ENCODE results near the gene MICU1.
"Not testable (repeated sequence)": the region's sequence is repeated elsewhere in the genome, so short reads cannot be mapped to it uniquely, and the experiment has no call there.

MICU1 gene

GRCh38 chr10:72349438-72349837 lies 276.4 kb downstream of the MICU1 start:
- no peaks in the 10 kb centered on the region for H3K27me3 Mint-ChIP-seq
- peaks cover 38% of the 10 kb centered on the region for H3K36me3 Mint-ChIP-seq
- no peak overlapping the region for H3K27ac Mint-ChIP-seq
- no peak overlapping the region for H3K4me3 Mint-ChIP-seq
- no peak for DNase-seq
- H3K9me3 Mint-ChIP-seq, result no peaks in the 10 kb centered on the region
- peaks cover 47% of the 10 kb centered on the region for H3K4me1 Mint-ChIP-seq
- CTCF ChIA-PET, result interaction anchor here (0.9 to 2.3 kb wide), 4 partner anchors 8 to 273 kb away, joined by 3 to 10 read pairs (median 4); no protein-coding TSS in a partner anchor

GRCh38 chr10:72348282-72348681 lies 277.6 kb downstream of the MICU1 start:
- peaks cover 37% of the 10 kb centered on the region for H3K36me3 Mint-ChIP-seq
- no peaks in the 10 kb centered on the region for H3K27me3 Mint-ChIP-seq
- peaks cover 43% of the 10 kb centered on the region for H3K4me1 Mint-ChIP-seq
- H3K27ac Mint-ChIP-seq, result no peak overlapping the region
- DNase-seq, result no peak
- H3K9me3 Mint-ChIP-seq, result no peaks in the 10 kb centered on the region
- CTCF ChIA-PET, result no interaction called here
- no peak overlapping the region for H3K4me3 Mint-ChIP-seq

- H3K9me3 Mint-ChIP-seq, DNase-seq, H3K4me3 Mint-ChIP-seq, H3K27ac Mint-ChIP-seq, H3K27me3 Mint-ChIP-seq: not testable (repeated sequence)
- H3K4me1 Mint-ChIP-seq, result peaks cover 24% of the 10 kb centered on the region
- CTCF ChIA-PET, result interaction anchor here (0.6 kb wide), 1 partner anchor 297 kb away, joined by 5 read pairs; no protein-coding TSS in a partner anchor
- H3K36me3 Mint-ChIP-seq, result peaks cover 30% of the 10 kb centered on the region
Observed at GRCh38 chr10:72346117-72346516, 279.8 kb downstream of the MICU1 start.

DNA sequence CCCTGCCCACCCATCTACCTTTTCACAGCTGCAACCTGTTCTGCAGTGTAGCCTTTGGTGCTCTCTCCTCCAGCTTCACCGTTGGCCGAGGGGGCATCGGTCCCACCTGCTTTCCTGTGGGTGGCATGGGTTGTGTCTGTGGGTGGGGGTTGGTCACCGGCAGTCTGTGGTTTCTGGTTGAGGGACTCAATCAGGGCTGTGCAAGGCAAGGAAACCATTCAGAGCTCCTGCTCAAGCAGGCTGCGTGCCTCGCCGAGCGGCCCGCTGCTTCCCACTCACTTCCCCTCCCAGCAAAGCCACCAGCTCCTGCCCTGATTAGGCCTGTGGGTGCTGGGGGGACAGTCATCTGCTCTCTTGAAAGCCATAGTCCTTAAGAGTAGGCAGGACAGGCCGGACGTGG lies 280.9 kb downstream of the MICU1 start:
- CTCF ChIA-PET, result interaction anchor here (0.8 to 1.5 kb wide), 4 partner anchors 10 to 296 kb away, joined by 3 to 4 read pairs (median 3); no protein-coding TSS in a partner anchor
- Mint-ChIP-seq H3K9me3 (no peaks in the 10 kb centered on the region), H3K27me3 (no peaks in the 10 kb centered on the region), H3K4me1 (peaks cover 33% of the 10 kb centered on the region), H3K27ac (no peak overlapping the region), H3K4me3 (no peak overlapping the region), H3K36me3 (peaks cover 34% of the 10 kb centered on the region)
- DNase-seq, result no peak

DNA sequence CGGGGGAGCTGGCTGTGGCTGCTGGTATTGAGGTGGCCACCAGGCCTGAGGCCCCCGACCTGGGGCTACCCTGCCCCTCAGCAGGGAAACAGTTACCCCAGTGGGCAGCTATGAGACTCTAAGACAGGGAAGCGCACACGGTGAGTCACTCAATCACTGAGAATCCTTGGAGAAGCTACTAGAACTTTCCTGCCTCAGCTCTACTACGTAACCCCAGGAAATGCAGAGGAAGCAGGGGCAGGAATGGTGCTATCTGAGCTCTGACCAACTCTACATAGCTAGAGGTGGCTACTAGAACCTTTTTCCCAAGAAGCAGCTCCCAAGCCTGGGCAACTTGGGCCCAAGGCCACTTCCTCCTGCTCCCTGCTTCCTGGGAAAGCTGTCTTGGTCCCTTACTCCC lies 283.0 kb downstream of the MICU1 start:
- no peaks in the 10 kb centered on the region for H3K27me3 Mint-ChIP-seq
- CTCF ChIA-PET, result interaction anchor here (0.6 to 3.4 kb wide), 7 partner anchors 13 to 294 kb away, joined by 3 to 26 read pairs (median 3); no protein-coding TSS in a partner anchor
- H3K4me1 Mint-ChIP-seq, result peaks cover 20% of the 10 kb centered on the region
- no peak for DNase-seq
- no peak overlapping the region for H3K27ac Mint-ChIP-seq
- peaks cover 26% of the 10 kb centered on the region for H3K36me3 Mint-ChIP-seq
- no peak overlapping the region for H3K4me3 Mint-ChIP-seq
- H3K9me3 Mint-ChIP-seq, result no peaks in the 10 kb centered on the region

DNA sequence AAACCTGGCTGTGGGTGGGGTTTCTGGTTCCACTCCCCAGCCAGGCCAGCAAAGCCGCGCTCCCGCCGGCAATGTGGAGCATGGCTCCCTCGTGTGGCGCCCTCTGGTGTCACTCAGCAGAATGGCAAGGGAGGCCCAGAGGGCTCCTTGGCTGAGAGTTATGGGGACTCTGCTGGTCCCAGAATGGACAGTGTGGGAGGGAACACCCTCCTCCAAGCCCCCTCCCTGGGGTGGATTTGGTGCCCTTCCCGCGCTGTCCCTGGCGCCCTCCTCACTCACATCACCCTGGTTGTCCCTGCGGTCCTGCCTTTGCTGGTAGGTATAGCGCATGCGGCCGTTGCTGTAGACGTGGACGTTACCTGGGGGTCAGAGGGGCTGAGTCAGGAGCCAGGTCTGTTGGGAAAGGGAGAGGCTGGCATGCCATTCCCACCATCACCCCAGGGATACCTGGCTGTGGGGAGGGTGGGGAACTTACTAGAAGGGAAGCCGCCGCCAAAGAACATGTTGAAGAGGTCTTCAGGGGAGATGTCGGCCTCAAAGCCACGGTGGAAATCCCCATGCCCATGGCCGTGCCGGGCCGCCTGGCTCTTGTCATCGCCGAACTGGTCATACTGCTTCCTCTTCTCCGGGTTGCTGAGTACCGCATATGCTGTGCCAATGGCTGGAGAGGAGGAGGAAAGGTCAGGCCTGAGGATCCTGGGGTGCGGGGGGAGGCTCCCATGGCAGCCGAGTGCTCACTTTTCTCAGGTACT lies 285.2 kb downstream of the MICU1 start:
- H3K4me3 Mint-ChIP-seq, result no peak overlapping the region

GRCh38 chr10:72338180-72338579 lies 287.7 kb downstream of the MICU1 start:
- Mint-ChIP-seq H3K27me3 (no peaks in the 10 kb centered on the region), H3K36me3 (peaks cover 45% of the 10 kb centered on the region), H3K4me1 (peaks cover 53% of the 10 kb centered on the region), H3K9me3 (no peaks in the 10 kb centered on the region), H3K4me3 (no peak overlapping the region), H3K27ac (no peak overlapping the region)
- DNase-seq, result no peak
- CTCF ChIA-PET, result interaction anchor here (0.6 to 9.2 kb wide), 22 partner anchors 9 to 382 kb away, joined by 3 to 101 read pairs (median 8); partner anchors contain the start of gene DDIT4

More for the DNA sequence above, 285.2 kb downstream of the MICU1 start:
- Mint-ChIP-seq H3K27ac (peak overlapping the region; percentile 28), H3K4me1 (peaks cover 38% of the 10 kb centered on the region), H3K9me3 (no peaks in the 10 kb centered on the region), H3K27me3 (no peaks in the 10 kb centered on the region), H3K36me3 (peaks cover 42% of the 10 kb centered on the region)
- peak; percentile 84 for DNase-seq
- CTCF ChIA-PET, result interaction anchor here (0.6 to 9.2 kb wide), 24 partner anchors 10 to 494 kb away, joined by 3 to 101 read pairs (median 4); partner anchors contain the start of genes ASCC1, DDIT4 and SPOCK2

- H3K27ac Mint-ChIP-seq, result no peak overlapping the region
- H3K4me1 Mint-ChIP-seq, result peaks cover 57% of the 10 kb centered on the region
- no peak for DNase-seq
- H3K27me3 Mint-ChIP-seq, result no peaks in the 10 kb centered on the region
- no peak overlapping the region for H3K4me3 Mint-ChIP-seq
- peaks cover 48% of the 10 kb centered on the region for H3K36me3 Mint-ChIP-seq
- CTCF ChIA-PET, result interaction anchor here (0.7 to 9.2 kb wide), 34 partner anchors 8 to 441 kb away, joined by 3 to 101 read pairs (median 7); partner anchors contain the start of genes ANAPC16 and DDIT4
- no peaks in the 10 kb centered on the region for H3K9me3 Mint-ChIP-seq
Observed at GRCh38 chr10:72337722-72338121, 288.2 kb downstream of the MICU1 start.

- no peak overlapping the region for H3K4me3 Mint-ChIP-seq
- H3K27me3 Mint-ChIP-seq, result no peaks in the 10 kb centered on the region
- H3K4me1 Mint-ChIP-seq, result peaks cover 63% of the 10 kb centered on the region
- DNase-seq, result peak; percentile 75
- H3K36me3 Mint-ChIP-seq, result peaks cover 45% of the 10 kb centered on the region
- no peaks in the 10 kb centered on the region for H3K9me3 Mint-ChIP-seq
- H3K27ac Mint-ChIP-seq, result no peak overlapping the region
- CTCF ChIA-PET, result interaction anchor here (0.6 to 9.2 kb wide), 37 partner anchors 9 to 441 kb away, joined by 3 to 101 read pairs (median 7); partner anchors contain the start of genes ANAPC16 and DDIT4
Observed at GRCh38 chr10:72337039-72337629, 288.7 kb downstream of the MICU1 start.

DNA sequence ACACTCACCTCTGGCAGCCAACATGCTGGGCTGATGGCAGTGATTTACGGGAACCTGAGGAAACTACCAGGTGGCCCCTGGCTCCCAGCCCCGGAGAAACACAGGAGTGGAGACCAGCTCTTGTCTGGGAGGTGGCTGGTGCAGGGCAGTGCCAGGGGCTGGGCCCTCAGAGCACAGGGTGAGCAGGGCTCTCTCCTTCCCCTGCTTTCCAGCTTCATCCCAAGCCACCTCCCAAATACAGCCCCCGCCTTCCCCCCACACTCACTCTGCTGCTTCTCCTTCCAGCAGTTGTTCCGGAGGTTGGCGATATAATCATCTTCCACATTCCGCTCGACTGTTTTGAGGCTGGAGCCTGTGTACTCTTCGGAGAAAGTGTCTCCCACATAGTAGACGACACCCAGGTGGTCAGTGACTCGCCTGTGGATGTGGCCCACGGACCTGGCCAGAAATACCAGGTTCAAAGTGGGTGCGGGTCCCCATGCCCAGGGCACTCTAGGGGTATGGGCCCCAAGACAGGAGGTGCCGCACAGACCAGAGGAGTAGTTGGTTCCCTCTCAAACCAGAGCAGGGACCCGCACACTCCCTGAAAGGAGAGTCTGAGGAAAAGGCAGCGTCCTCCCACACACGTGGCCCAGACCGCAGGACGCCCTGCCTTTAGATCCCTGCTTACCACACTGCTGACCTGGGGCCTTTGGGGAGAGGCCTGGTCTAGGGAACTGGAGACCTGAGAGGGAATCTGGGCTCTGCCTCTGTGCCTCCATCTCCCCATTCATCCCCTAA lies 289.4 kb downstream of the MICU1 start:
- peaks cover 45% of the 10 kb centered on the region for H3K36me3 Mint-ChIP-seq
- no peak for DNase-seq
- CTCF ChIA-PET, result interaction anchor here (0.6 to 9.2 kb wide), 40 partner anchors 8 to 440 kb away, joined by 3 to 101 read pairs (median 6); partner anchors contain the start of genes ANAPC16 and DDIT4

DNA sequence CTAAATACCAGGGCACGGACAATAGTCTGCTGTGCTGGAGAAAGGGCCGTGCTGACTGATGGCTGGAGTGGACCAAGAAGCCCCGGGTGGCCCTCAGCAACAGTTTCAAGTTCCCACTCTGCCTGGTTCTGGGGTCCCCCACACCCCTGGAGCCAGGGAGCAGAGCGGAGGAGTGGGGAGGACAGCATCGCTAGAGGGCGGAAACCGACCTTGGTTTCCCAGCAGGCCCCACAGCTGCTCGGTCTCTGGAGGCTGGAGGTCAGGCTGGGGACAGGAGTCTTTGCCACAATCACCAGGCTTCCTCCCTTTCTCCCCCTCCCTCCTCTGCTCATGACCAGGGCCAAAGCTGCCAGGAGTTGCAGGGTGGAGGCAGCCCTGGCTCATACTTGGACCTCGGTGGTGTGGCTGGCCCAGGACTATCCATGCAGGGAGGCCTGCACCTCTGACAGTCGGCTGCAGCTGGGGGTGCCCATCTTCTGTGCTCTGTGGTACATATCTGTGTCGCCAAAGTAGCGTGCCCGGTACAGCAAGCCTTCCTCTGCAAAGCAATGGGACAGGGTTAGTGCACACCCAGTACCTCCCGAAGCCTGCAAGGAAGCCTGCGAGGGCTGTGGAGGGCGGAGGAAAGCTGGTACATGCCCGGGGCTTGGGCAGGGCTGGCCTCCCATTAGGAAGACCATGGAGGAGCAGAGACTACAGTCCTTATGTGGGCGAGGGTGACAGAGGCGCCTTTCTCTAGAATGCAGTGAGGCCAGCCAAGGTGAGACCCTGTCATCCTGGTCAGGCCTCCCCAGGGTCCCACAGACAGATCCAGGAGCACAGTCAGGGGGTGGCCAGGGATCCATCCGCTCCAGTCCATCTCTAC lies 290.3 kb downstream of the MICU1 start:
- Mint-ChIP-seq H3K4me3 (peak overlapping the region; percentile 64), H3K4me1 (peaks cover 72% of the 10 kb centered on the region), H3K36me3 (peaks cover 39% of the 10 kb centered on the region), H3K27me3 (no peaks in the 10 kb centered on the region), H3K27ac (peak overlapping the region; percentile 84), H3K9me3 (no peaks in the 10 kb centered on the region)
- CTCF ChIA-PET, result interaction anchor here (0.6 to 9.2 kb wide), 23 partner anchors 7 to 439 kb away, joined by 3 to 101 read pairs (median 5); partner anchors contain the start of genes ANAPC16, ASCC1 and DDIT4
- DNase-seq, result peak; percentile 73

More for the DNA sequence above, 289.4 kb downstream of the MICU1 start:
- H3K27me3 Mint-ChIP-seq, result no peaks in the 10 kb centered on the region
- peak overlapping the region; percentile 40 for H3K4me3 Mint-ChIP-seq
- peaks cover 70% of the 10 kb centered on the region for H3K4me1 Mint-ChIP-seq
- peak overlapping the region; percentile 84 for H3K27ac Mint-ChIP-seq
- no peaks in the 10 kb centered on the region for H3K9me3 Mint-ChIP-seq

- no peaks in the 10 kb centered on the region for H3K27me3 Mint-ChIP-seq
- CTCF ChIA-PET, result interaction anchor here (0.9 to 9.2 kb wide), 21 partner anchors 10 to 439 kb away, joined by 3 to 101 read pairs (median 6); partner anchors contain the start of genes ANAPC16, ASCC1 and DDIT4
- peak overlapping the region; percentile 64 for H3K4me3 Mint-ChIP-seq
- no peaks in the 10 kb centered on the region for H3K9me3 Mint-ChIP-seq
- H3K36me3 Mint-ChIP-seq, result peaks cover 38% of the 10 kb centered on the region
- H3K27ac Mint-ChIP-seq, result peak overlapping the region; percentile 84
- DNase-seq, result peak; percentile 93
- peaks cover 75% of the 10 kb centered on the region for H3K4me1 Mint-ChIP-seq
Observed at GRCh38 chr10:72334825-72335393, 291.0 kb downstream of the MICU1 start.

Data from activated naive CD4-positive, alpha-beta T cell treated with anti-CD3 and anti-CD28 coated beads, Interleukin-2, amount 10 ng/mL, durations not matched to agents 7 days and 5 days (primary cell).